Endothelial cell of umbilical vein (primary cell): ENCODE data around the gene TNFSF10. TPM values are rescaled to one million over a fixed set of nuclear protein-coding genes. Genes with fewer than 3 reads are reported as not detected.

ENCODE experiments used
- BruUV-seq: library from RNA; stranded (reverse); fragments of 400-500 nt; replicated peaks from 2 replicates; lab custom pipeline; 2021; lab: Mats Ljungman, UMichigan
- CTCF ChIA-PET: fragments of 300-600, 350-600 bp; sonication (Branson Sonifier 250); formaldehyde crosslinking; loops from one replicate; lab custom pipeline; 2021; ENCODE audit warnings: antibody characterized with exemption, inconsistent platforms; lab: Charles Lee
- POLR2A ChIA-PET: fragments of 300-600, 350-600 bp; sonication (Branson Sonifier 250); formaldehyde crosslinking; loops from one replicate; lab custom pipeline; 2021; ENCODE audit warnings: antibody characterized with exemption, inconsistent platforms; lab: Charles Lee
- DNase-seq: peaks from one replicate; pipeline ENCODE4 v3.0.0-alpha.2; 2011; ENCODE audit warnings: low read depth, low spot score
- FAIRE-seq: peaks from 2 replicates; lab custom pipeline; 2011; peaks lifted over from hg19 to GRCh38; lab: Jason Lieb, UNC
- H2AFZ ChIP-seq: 2 replicates; pipeline ENCODE4 v1.6.0; 2012; ENCODE audit warnings: low read depth, low read length, control low read depth, inconsistent platforms
- H3K27ac ChIP-seq: 2 replicates; pipeline ENCODE4 v1.5.1; 2011; ENCODE audit warnings: low read depth, mild to moderate bottlenecking, control low read depth, low read length, moderate library complexity; ENCODE audit not compliant: insufficient read depth
- H3K27me3 ChIP-seq, 2 experiments: 2 replicates each; pipeline versions ENCODE4 v1.6.0 to v1.6.1; 2011; ENCODE audit warnings: low read length in 2 of 2, mixed read lengths in 1 of 2; ENCODE audit not compliant: control insufficient read depth in 2 of 2, insufficient read depth in 2 of 2
- H3K36me3 ChIP-seq, 2 experiments: 2 replicates in 1 of 2; 3 replicates in 1 of 2; pipeline ENCODE4 v1.5.1; 2011; ENCODE audit warnings: low read length in 2 of 2, mild to moderate bottlenecking in 1 of 2, moderate library complexity in 1 of 2; ENCODE audit not compliant: control insufficient read depth in 2 of 2, insufficient read depth in 2 of 2; ENCODE audit errors: extremely low read depth in 1 of 2
- H3K4me1 ChIP-seq: 3 replicates; pipeline ENCODE4 v1.5.1; 2011; ENCODE audit warnings: mild to moderate bottlenecking, low read length; ENCODE audit not compliant: control insufficient read depth, insufficient read depth; ENCODE audit errors: extremely low read depth
- H3K4me2 ChIP-seq: 2 replicates; pipeline ENCODE4 v1.6.1; 2011; ENCODE audit warnings: low read length, control low read depth, mixed read lengths; ENCODE audit not compliant: insufficient read depth
- H3K4me3 ChIP-seq, 3 experiments: fragments of 200-600 bp in 1 of 3; sonication (generic), shearing (Covaris generic) in 1 of 3; replicated peaks in 1 of 3; 2 replicates each; pipeline ENCODE4 v1.5.1; 2011 to 2016; ENCODE audit warnings: control low read depth in 3 of 3, low read length in 3 of 3, mild to moderate bottlenecking in 2 of 3, inconsistent platforms in 1 of 3, low read depth in 1 of 3, moderate library complexity in 1 of 3; ENCODE audit not compliant: insufficient read depth in 1 of 3
- H3K79me2 ChIP-seq: 2 replicates; pipeline ENCODE4 v1.6.0; 2012; ENCODE audit warnings: low read length, inconsistent platforms; ENCODE audit not compliant: control insufficient read depth, insufficient read depth
- H3K9ac ChIP-seq: replicated peaks from 2 replicates; pipeline ENCODE3; 2011; ENCODE audit warnings: low read length, control low read depth; ENCODE audit not compliant: insufficient read depth; ENCODE audit errors: extremely low read depth
- H3K9me1 ChIP-seq: replicated peaks from 3 replicates; pipeline ENCODE4 v1.6.0; 2011; ENCODE audit warnings: mild to moderate bottlenecking, low read length; ENCODE audit not compliant: control insufficient read depth, insufficient read depth; ENCODE audit errors: extremely low read depth
- H3K9me3 ChIP-seq: replicated peaks from 2 replicates; pipeline ENCODE4 v1.5.1; 2012; ENCODE audit warnings: low read length, inconsistent platforms; ENCODE audit not compliant: control insufficient read depth, insufficient read depth
- H4K20me1 ChIP-seq: replicated peaks from 2 replicates; pipeline ENCODE3; 2011; ENCODE audit warnings: mild to moderate bottlenecking, low read length; ENCODE audit not compliant: control insufficient read depth, insufficient read depth; ENCODE audit errors: extremely low read depth
- EZH2 ChIP-seq: IDR thresholded peaks from 2 replicates; pipeline ENCODE4 v1.6.1; 2012; ENCODE audit warnings: borderline replicate concordance, low read depth, mild to moderate bottlenecking, moderate library complexity, low read length, inconsistent platforms; ENCODE audit not compliant: severe bottlenecking
- FOS ChIP-seq: IDR thresholded peaks from 2 replicates; pipeline ENCODE4 v1.6.1; 2011; ENCODE audit warnings: mild to moderate bottlenecking, low read length, moderate library complexity, borderline replicate concordance; ENCODE audit not compliant: insufficient read depth
- GATA2 ChIP-seq: IDR thresholded peaks from 2 replicates; pipeline ENCODE4 v1.7.0; 2011; ENCODE audit warnings: low read depth, mild to moderate bottlenecking, moderate library complexity, mixed read lengths, low read length; ENCODE audit not compliant: insufficient read length, insufficient read depth
- JUN ChIP-seq: IDR thresholded peaks from 2 replicates; pipeline ENCODE4 v1.6.1; 2011; ENCODE audit warnings: borderline replicate concordance, low read depth; ENCODE audit not compliant: insufficient read length, insufficient read depth
- MYC ChIP-seq: IDR thresholded peaks from one replicate; pipeline ENCODE4 v1.6.1; 2011; ENCODE audit warnings: mild to moderate bottlenecking, low read depth, low read length
- POLR2A ChIP-seq: IDR thresholded peaks from 2 replicates; pipeline ENCODE4 v1.6.1; 2012; ENCODE audit warnings: low read depth, mild to moderate bottlenecking, control low read depth, low read length
- POLR2AphosphoS5 ChIP-seq: IDR thresholded peaks from 2 replicates; pipeline ENCODE4 v1.6.1; 2012; ENCODE audit warnings: low read depth, mild to moderate bottlenecking, control low read depth, low read length, moderate library complexity; ENCODE audit not compliant: insufficient read depth
- dilution Hi-C: fragments of 300-500 bp; cut with MboI; formaldehyde crosslinking; loops from one replicate; pipeline ENCODE4 v1.15.0; 2019; ENCODE audit warnings: low sequenced_read_pairs; ENCODE audit not compliant: extremely low pct_ligation_motif_present
- intact Hi-C: fragments of 100-400 bp; cut with micrococcal nuclease; formaldehyde crosslinking; loops from one replicate; pipeline ENCODE4 v1.10.0; 2022
- polyA plus RNA-seq, 4 experiments: library from polyadenylated mRNA; depleted of rRNA in 3 of 4; stranded (reverse) in 3 of 4; unstranded in 1 of 4; fragments of >200 nt; gene quantifications; 2 replicates each; pipeline versions ENCODE4 v1.2.1 to v1.2.3, GENCODE V29; 2011 to 2012; ENCODE audit warnings: missing spikeins in 1 of 4
- total RNA-seq: library from RNA; stranded (reverse); gene quantifications from 2 replicates; pipeline ENCODE4 v1.2.3, GENCODE V29; 2021
- TF ChIP-seq, protein P1 (sequence below): IDR thresholded peaks from 2 replicates; pipeline ENCODE4 v1.6.1; 2011; ENCODE audit not compliant: insufficient read depth, insufficient read length
- TF ChIP-seq, protein P2 (sequence below), 2 donors: IDR thresholded peaks; 1 replicate in 1 of 2; 2 replicates in 1 of 2; pipeline ENCODE4 v1.5.1; 2011; ENCODE audit warnings: low read length in 2 of 2, mild to moderate bottlenecking in 2 of 2, moderate library complexity in 2 of 2, control low read depth in 1 of 2, inconsistent platforms in 1 of 2, low read depth in 1 of 2; ENCODE audit not compliant: insufficient read depth in 1 of 2; ENCODE audit errors: extremely low read depth in 1 of 2

The TNFSF10 gene
- total and polyA plus RNA-seq, 2 donors (not counting 3 experiments of a cell fraction or from before 2014, with no cell fraction given), result 31.2 to 55.0 TPM

DNA sequence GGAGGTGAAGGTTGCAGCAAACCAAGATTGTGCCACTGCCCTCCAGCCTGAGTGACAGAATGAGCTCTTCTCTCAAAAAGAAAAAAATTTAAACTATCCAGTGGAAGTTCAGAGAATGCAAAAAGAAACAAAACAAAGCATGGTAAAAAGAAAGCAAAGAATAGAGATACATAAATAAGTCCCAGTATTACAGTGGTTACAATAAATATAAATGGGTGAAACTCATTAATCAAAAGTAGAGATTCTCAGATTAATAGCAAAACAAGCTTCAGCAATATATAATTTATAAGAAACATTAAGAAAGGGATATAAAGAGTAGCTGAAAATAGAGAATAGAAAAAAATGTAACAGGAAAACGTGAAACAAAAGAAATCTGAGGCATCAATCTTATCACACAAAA lies 51.3 kb downstream of the TNFSF10 start:
- H3K4me1 ChIP-seq, result peaks cover 23% of the 10 kb centered on the region
- no peak overlapping the region for H3K27ac ChIP-seq
- H3K27me3 ChIP-seq, result no peaks in the 10 kb centered on the region
- intact Hi-C loops, result no loop called here
- no peak for TF ChIP-seq GATA2
- TF ChIP-seq, protein P1, sequence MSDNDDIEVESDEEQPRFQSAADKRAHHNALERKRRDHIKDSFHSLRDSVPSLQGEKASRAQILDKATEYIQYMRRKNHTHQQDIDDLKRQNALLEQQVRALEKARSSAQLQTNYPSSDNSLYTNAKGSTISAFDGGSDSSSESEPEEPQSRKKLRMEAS, result no peak
- TF ChIP-seq POLR2A, result no peak
- no peak for TF ChIP-seq EZH2
- no peak for TF ChIP-seq MYC
- TF ChIP-seq POLR2AphosphoS5, result no peak
- TF ChIP-seq, protein P2, sequence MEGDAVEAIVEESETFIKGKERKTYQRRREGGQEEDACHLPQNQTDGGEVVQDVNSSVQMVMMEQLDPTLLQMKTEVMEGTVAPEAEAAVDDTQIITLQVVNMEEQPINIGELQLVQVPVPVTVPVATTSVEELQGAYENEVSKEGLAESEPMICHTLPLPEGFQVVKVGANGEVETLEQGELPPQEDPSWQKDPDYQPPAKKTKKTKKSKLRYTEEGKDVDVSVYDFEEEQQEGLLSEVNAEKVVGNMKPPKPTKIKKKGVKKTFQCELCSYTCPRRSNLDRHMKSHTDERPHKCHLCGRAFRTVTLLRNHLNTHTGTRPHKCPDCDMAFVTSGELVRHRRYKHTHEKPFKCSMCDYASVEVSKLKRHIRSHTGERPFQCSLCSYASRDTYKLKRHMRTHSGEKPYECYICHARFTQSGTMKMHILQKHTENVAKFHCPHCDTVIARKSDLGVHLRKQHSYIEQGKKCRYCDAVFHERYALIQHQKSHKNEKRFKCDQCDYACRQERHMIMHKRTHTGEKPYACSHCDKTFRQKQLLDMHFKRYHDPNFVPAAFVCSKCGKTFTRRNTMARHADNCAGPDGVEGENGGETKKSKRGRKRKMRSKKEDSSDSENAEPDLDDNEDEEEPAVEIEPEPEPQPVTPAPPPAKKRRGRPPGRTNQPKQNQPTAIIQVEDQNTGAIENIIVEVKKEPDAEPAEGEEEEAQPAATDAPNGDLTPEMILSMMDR (IDR thresholded peaks at IDR 0.05; ENCODE audit: extremely low read depth in 1 of 2, insufficient read depth in 1 of 2, low read depth in 1 of 2, low read length in 2 of 2), result no peak
- no peak for TF ChIP-seq JUN
- no peak for TF ChIP-seq FOS
- no peaks in the 10 kb centered on the region for H3K79me2 ChIP-seq
- dilution Hi-C loops, result no loop called here
- no TSS peak for BruUV-seq
- ChIA-PET CTCF (interaction anchor here (1.3 kb wide), 1 partner anchor 11 kb away, joined by 17 read pairs; no protein-coding TSS in a partner anchor), POLR2A (no interaction called here)
- DNase-seq (no peak), FAIRE-seq (no peak)
- no peaks in the 10 kb centered on the region for H3K36me3 ChIP-seq
- H3K9me3 ChIP-seq, result no peaks in the 10 kb centered on the region
- no peak overlapping the region for H3K9ac ChIP-seq
- no peak overlapping the region for H3K4me3 ChIP-seq
- no peak overlapping the region for H3K4me2 ChIP-seq
- no peak overlapping the region for H2AFZ ChIP-seq
- H4K20me1 ChIP-seq, result no peaks in the 10 kb centered on the region
- H3K9me1 ChIP-seq, result no peaks in the 10 kb centered on the region
